Muscle layer of duodenum (tissue), 2 donors: Measurements from ENCODE around the gene PACS2.

Experiments
- H3K27ac ChIP-seq: one replicate; pipeline ENCODE4 v1.7.0; 2013; ENCODE audit warnings: mild to moderate bottlenecking, low read length
- H3K27me3 ChIP-seq: one replicate; pipeline ENCODE4 v1.7.0; 2013; ENCODE audit warnings: low read depth, mild to moderate bottlenecking, control low read depth, low read length
- H3K36me3 ChIP-seq, 2 donors: one replicate each; pipeline ENCODE4 v1.7.0; 2013; ENCODE audit warnings: low read length in 2 of 2, control low read depth in 1 of 2, mild to moderate bottlenecking in 1 of 2; ENCODE audit not compliant: insufficient read depth in 2 of 2, control insufficient read depth in 1 of 2
- H3K4me1 ChIP-seq, 2 donors: one replicate each; pipeline ENCODE4 v1.7.0; 2013; ENCODE audit warnings: low read length in 2 of 2, mild to moderate bottlenecking in 2 of 2, control low read depth in 1 of 2, moderate library complexity in 1 of 2; ENCODE audit not compliant: insufficient read depth in 2 of 2, control insufficient read depth in 1 of 2
- H3K4me3 ChIP-seq, 2 donors: one replicate each; pipeline ENCODE4 v1.7.0; 2013; ENCODE audit warnings: low read length in 2 of 2, low read depth in 1 of 2, mild to moderate bottlenecking in 1 of 2
- H3K9me3 ChIP-seq, 2 donors: one replicate each; pipeline ENCODE4 v1.7.0; 2013; ENCODE audit warnings: low read length in 2 of 2, control low read depth in 1 of 2, mild to moderate bottlenecking in 1 of 2; ENCODE audit not compliant: control insufficient read depth in 1 of 2
- donor health status: healthy.

The PACS2 gene

GRCh38 chr14:105427936-105428485, 113.5 kb downstream of the PACS2 start:
- no peaks in the 10 kb centered on the region for H3K27me3 ChIP-seq
- H3K4me3 ChIP-seq = no peak overlapping the region
- H3K4me1 ChIP-seq = peaks cover 0 to 4% of the 10 kb centered on the region in 2 donors
- H3K27ac ChIP-seq = no peak overlapping the region
- peaks cover 0 to 10% of the 10 kb centered on the region in 2 donors for H3K36me3 ChIP-seq
- H3K9me3 ChIP-seq = no peaks in the 10 kb centered on the region

GRCh38 chr14:105430042-105430441, 115.5 kb downstream of the PACS2 start:
- Histone ChIP-seq H3K4me1 (peaks cover 0 to 4% of the 10 kb centered on the region in 2 donors), H3K4me3 (no peak overlapping the region), H3K36me3 (peaks cover 0 to 10% of the 10 kb centered on the region in 2 donors), H3K27me3 (no peaks in the 10 kb centered on the region), H3K9me3 (no peaks in the 10 kb centered on the region), H3K27ac (no peak overlapping the region)

GRCh38 chr14:105430565-105430964, 116.0 kb downstream of the PACS2 start:
- Histone ChIP-seq H3K36me3 (peaks cover 0 to 10% of the 10 kb centered on the region in 2 donors), H3K9me3 (no peaks in the 10 kb centered on the region), H3K27ac (no peak overlapping the region), H3K4me3 (no peak overlapping the region), H3K4me1 (peaks cover 0 to 4% of the 10 kb centered on the region in 2 donors), H3K27me3 (no peaks in the 10 kb centered on the region)

GRCh38 chr14:105431256-105431655, 116.7 kb downstream of the PACS2 start:
- no peaks in the 10 kb centered on the region for H3K27me3 ChIP-seq
- no peak overlapping the region for H3K4me3 ChIP-seq
- peaks cover 0 to 10% of the 10 kb centered on the region in 2 donors for H3K36me3 ChIP-seq
- H3K4me1 ChIP-seq = peaks cover 0 to 4% of the 10 kb centered on the region in 2 donors
- no peak overlapping the region for H3K27ac ChIP-seq
- no peaks in the 10 kb centered on the region for H3K9me3 ChIP-seq

- H3K9me3 ChIP-seq = no peaks in the 10 kb centered on the region
- H3K27me3 ChIP-seq = no peaks in the 10 kb centered on the region
- no peak overlapping the region for H3K4me3 ChIP-seq
- H3K27ac ChIP-seq = no peak overlapping the region
- no peaks in the 10 kb centered on the region for H3K36me3 ChIP-seq
- H3K4me1 ChIP-seq = peaks cover 0 to 7% of the 10 kb centered on the region in 2 donors
Measured at GRCh38 chr14:105432657-105433056, 118.1 kb downstream of the PACS2 start.

- peaks cover 0 to 12% of the 10 kb centered on the region in 2 donors for H3K4me1 ChIP-seq
- no peak overlapping the region for H3K27ac ChIP-seq
- H3K4me3 ChIP-seq = no peak overlapping the region
- H3K27me3 ChIP-seq = no peaks in the 10 kb centered on the region
- no peaks in the 10 kb centered on the region for H3K36me3 ChIP-seq
- H3K9me3 ChIP-seq = no peaks in the 10 kb centered on the region
Measured at GRCh38 chr14:105433161-105433605, 118.6 kb downstream of the PACS2 start.

- Histone ChIP-seq H3K27ac (no peak overlapping the region), H3K4me3 (no peak overlapping the region), H3K9me3 (no peaks in the 10 kb centered on the region), H3K27me3 (no peaks in the 10 kb centered on the region), H3K36me3 (peaks cover 0 to 4% of the 10 kb centered on the region in 2 donors), H3K4me1 (peaks cover 0 to 8% of the 10 kb centered on the region in 2 donors)
Measured at GRCh38 chr14:105436402-105436801, 121.9 kb downstream of the PACS2 start.

- Histone ChIP-seq H3K27ac (no peak overlapping the region), H3K27me3 (no peaks in the 10 kb centered on the region), H3K36me3 (peaks cover 0 to 7% of the 10 kb centered on the region in 2 donors), H3K4me1 (peaks cover 0 to 8% of the 10 kb centered on the region in 2 donors), H3K9me3 (no peaks in the 10 kb centered on the region), H3K4me3 (no peak overlapping the region)
Measured at GRCh38 chr14:105436891-105437722, 122.6 kb downstream of the PACS2 start.

GRCh38 chr14:105437723-105438500, 123.4 kb downstream of the PACS2 start:
- no peaks in the 10 kb centered on the region for H3K9me3 ChIP-seq
- H3K27me3 ChIP-seq = no peaks in the 10 kb centered on the region
- H3K4me3 ChIP-seq = no peak overlapping the region
- H3K36me3 ChIP-seq = peaks cover 0 to 15% of the 10 kb centered on the region in 2 donors
- H3K27ac ChIP-seq = no peak overlapping the region
- peaks cover 0 to 8% of the 10 kb centered on the region in 2 donors for H3K4me1 ChIP-seq

- no peak overlapping the region for H3K4me3 ChIP-seq
- H3K27ac ChIP-seq = no peak overlapping the region
- no peaks in the 10 kb centered on the region for H3K27me3 ChIP-seq
- no peaks in the 10 kb centered on the region for H3K9me3 ChIP-seq
- peaks cover 0 to 19% of the 10 kb centered on the region in 2 donors for H3K36me3 ChIP-seq
- H3K4me1 ChIP-seq = peaks cover 0 to 8% of the 10 kb centered on the region in 2 donors
Measured at GRCh38 chr14:105439179-105439578, 124.6 kb downstream of the PACS2 start.
